GM21423 (cell line): ENCODE results near the gene NHERF2.

Source experiments
- ATAC-seq: cut with Tn5 transposase; IDR thresholded peaks from one replicate; pipeline ENCODE4 v1.9.1; 2021; ENCODE audit warnings: mild to moderate bottlenecking, moderate library complexity; ENCODE audit not compliant: unreplicated experiment

Gene NHERF2

DNA sequence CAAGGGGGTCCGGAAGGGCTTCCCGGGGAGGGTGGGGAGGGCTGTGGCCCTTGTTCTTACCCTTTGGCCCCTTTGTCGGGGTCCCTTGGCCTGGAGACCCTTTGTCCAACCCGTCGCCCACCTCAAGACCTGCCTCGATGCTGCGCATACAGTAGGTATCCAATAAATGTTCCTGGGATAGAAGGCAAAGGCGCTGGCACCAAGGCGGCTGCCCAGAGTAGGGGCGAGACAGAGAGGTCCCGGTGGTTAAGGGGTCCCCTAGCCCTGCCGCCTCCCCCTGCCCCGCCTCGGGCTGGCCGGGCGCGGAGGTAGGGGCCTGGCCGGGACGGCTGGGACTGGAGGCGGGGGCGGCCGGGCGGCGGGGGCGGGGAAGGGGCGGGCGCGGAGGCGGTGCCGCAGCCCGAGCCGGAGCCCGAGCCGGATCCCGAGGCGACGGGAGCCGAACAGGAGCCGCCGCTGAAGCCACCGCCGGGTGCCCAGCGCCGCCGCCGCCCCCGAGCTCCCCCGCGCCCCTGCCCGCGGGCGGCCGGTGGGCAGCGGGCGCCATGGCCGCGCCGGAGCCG is at the start of gene NHERF2:
Gene NHERF2 (plus strand): TSS at position 442 of the 563 bp plus-strand sequence. CDS start 104 bp downstream, at position 546.
- no peak for ATAC-seq

DNA sequence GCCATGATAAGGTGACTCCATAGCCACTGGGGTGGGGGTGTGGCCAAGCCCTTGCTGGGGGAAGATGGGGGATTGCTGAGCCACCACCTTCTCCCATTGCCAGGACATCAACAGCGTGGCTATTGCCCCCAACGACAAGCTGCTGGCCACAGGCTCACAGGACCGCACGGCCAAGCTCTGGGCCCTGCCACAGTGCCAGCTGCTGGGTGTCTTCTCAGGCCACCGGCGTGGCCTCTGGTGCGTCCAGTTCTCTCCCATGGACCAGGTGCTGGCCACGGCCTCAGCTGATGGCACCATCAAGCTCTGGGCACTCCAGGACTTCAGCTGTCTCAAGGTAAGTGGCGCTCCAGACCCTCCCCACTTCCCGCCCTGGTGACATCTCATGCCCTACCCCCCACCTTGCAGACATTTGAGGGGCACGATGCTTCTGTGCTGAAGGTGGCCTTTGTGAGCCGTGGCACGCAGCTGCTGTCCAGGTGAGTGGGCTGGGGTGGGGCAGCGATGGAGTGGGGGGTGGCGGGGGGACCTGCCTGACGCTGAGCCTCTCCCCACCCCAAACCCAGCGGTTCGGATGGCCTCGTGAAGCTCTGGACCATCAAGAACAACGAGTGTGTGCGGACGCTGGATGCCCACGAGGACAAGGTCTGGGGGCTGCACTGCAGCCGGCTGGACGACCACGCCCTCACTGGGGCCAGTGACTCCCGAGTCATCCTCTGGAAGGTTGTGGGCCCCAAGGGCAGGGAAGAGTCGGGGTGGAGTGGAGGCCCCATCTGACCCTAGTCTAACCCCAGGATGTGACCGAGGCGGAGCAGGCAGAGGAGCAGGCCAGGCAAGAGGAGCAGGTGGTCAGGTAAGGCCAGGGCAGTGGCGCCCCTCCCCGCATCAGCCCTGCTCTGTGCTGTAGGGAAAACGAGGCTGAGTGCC is 49.5 kb upstream of the NHERF2 start:
- ATAC-seq, result no peak

DNA sequence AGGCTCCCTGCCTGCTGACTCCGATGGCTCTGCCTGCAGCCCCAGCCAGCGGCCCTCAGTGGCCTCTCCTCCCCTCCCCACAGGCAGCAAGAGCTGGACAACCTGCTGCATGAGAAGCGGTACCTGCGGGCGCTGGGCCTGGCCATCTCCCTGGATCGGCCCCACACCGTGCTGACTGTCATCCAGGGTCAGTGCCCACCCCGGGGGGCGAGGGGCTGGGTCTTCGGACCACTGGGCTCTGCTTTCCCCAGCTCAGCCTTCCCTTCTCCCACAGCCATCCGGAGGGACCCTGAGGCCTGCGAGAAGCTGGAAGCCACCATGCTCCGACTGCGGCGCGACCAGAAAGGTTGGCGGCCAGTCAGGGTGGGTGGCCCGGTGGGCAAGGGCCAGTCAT is 48.8 kb upstream of the NHERF2 start:
- ATAC-seq, result no peak

DNA sequence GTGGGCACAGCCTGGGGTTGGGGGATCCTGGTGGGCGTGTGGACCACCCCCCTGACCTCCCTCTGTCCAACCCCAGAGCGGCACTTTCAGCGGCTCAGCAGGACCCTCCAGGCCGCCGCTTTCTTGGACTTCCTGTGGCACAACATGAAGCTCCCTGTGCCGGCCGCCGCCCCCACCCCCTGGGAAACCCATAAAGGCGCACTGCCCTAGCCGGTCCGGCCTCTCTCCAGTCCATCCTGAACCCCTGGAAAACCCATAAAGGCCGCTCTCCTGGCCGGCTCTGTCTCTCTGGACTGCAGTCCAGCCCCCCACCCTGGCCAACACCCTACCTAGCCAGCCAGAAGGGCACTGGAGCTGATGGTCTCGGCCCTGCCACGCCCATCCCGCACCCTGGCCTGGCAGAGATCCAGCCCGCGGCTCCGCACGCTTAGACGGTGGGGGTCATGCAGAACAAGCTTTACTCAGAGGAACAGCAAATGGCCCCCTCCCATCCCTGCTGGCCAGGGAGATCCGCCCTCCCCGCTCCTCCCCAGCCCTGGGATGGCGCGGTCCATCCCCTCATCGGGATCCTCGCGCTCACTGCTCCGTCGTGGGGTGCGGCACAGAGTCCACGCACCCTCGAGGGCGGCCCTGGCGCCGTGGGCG is 48.1 kb upstream of the NHERF2 start:
- ATAC-seq, result no peak

DNA sequence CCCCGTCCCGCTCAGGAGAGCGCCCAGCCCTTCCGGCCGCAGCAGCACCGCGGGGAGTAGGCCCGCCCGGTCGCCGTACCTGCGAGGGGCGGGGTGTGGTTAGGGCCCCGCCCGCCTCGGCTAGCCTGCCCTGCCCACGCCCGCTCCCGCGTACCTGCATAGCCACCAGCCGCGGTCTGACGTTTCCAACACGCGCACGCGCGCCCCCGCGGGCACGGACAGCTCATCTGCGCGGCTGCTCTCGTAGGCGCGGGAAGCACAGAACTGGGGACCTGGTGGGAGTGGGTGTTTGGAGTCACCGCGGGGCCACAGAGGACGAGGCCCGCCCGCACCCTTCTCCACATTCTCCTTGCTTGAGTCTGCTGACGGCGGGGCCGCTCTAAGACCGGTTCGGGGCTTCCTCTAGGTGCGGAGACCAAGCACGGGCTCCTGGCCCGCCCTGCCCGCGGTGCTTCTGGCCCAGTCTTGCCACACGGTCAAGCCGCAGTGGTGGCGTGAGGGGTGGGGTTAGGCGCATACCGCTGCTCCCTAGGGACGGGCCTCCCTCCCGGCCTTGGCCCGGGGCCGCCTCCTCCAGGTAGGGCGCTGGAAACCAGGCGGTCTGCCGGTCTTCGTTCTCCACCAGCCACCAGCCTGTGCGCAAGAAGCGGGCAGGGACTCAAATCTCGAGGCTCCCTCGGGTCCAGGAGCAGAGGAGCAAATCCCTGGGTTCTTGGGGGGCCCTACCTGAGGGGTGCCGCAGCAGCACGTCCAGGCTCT is 47.3 kb upstream of the NHERF2 start:
- ATAC-seq, result no peak

DNA sequence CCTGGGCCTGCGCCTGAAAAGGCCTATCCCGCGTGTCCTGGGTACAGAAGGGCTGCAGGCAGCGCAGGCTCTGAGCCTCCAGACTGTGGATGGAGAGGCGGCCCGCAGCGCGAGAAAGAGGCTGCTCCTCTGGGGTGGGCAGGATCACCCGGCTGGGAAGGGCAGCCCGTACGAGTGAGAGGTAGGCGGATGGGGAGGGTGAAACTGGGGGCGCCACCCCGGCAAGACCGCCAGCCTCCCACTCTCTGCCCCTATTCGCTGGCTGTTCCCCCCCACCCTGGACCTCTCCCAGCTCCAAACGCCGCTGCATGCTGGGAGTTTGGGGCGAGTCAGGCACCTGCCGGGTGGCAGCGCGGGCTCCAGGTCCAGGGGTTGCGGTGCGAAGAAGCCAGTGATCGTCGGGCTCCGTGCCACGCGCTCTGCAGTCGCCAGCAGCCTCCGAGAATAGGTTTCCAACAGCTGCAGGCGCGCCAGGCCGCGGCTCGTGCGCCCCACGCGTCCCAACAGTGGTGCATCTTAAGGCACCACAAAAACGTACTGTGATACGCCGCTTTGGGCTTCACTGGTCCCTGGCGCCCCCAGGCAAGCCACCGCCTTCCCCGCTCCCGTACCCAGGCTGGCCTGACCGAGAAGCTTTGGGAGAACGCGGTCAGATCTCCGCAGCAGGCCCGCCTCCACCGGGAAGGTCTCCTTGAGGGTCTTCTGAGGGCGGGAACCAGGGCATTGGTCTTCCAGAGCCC is 46.5 kb upstream of the NHERF2 start:
- no peak for ATAC-seq

DNA sequence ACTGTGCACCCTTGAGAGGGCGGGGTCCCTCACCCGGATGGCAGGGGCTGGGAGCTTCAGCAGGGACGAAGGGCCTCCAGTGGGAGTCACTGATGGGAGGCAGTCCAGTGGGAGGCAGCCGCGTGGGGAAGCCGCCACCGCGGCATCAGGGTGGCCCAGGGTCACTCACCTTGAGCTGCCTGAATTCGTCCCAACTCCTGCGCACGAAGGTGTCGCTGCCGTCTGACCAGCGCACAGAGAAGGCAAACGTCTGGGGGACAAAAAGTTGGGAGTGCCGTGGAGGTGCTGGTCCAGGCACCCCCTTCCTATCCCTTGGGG is 46.0 kb upstream of the NHERF2 start:
- ATAC-seq, result no peak

DNA sequence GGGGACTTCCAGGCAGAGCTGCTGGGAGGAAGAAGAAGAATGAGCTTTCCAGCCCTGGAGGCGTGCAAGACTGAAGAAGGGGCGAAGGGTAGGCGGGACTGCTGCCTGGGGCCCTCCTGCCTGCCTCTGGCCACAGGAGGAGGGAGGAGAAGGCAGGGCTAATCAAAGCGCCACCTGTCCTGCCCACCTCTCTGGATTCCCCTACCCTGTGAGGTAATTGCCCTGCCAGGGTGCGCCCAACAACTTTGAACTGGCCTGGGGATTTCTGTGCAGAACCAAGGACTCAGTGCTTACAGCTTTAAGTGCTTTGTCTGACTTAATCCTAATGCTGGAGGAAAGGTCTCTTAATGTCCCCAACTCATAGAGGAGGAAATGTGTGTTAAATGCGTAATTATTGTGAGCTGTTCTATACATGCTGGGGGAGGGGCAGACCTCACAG is 45.3 kb upstream of the NHERF2 start, which contains the start of gene NOXO1:
Gene NOXO1 (minus strand): TSS at position 72 of the 439 bp plus-strand sequence. CDS start 290 bp downstream, outside the sequence.
- no peak for ATAC-seq

DNA sequence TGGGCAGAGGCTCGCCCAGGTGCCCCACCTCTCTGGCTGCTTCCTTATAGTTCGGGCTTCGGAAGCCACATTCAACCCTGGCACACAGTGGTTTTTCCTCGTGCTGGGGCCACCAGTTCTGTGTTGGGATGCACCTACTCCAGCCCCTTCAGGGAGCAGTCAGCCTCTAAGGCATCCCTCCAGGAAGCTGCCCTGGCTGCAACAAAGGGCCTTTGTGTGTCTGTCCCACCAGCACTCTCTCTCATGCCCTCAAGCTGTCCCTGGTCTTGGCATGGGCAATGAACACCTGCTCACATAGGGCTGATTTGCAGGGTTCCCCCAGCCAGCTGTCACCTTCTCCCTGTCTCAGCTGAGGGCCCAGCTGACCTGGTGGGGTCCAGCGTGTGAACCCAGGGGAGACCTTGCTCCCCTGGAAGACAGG is 44.7 kb upstream of the NHERF2 start:
- ATAC-seq, result no peak

DNA sequence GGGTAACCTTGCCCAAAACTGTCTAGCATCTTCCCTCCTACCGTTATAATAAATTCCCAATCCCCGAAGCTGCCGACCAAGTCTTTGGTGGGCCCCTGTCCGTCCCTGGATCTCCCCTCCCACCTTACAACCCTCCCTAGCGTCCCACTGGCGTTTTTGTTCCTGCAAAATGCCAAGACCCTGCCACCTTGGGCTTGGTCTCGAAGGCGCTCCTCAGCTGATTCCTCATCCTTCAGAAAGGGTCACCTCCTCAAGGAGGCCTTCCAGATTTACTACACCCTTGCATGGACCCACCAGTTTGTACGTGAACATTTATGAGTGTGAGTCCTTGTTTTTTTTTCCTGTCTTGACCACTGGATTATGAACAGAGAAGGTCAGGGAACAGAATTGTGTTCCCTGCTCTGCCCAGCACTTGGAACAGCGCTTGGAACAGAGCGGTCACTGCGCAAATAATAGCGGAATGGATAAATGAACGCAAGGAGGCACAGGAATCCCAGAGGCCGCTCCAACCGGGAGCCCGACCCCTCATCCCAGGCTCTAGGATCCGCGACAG is 43.6 kb upstream of the NHERF2 start:
- ATAC-seq, result no peak

DNA sequence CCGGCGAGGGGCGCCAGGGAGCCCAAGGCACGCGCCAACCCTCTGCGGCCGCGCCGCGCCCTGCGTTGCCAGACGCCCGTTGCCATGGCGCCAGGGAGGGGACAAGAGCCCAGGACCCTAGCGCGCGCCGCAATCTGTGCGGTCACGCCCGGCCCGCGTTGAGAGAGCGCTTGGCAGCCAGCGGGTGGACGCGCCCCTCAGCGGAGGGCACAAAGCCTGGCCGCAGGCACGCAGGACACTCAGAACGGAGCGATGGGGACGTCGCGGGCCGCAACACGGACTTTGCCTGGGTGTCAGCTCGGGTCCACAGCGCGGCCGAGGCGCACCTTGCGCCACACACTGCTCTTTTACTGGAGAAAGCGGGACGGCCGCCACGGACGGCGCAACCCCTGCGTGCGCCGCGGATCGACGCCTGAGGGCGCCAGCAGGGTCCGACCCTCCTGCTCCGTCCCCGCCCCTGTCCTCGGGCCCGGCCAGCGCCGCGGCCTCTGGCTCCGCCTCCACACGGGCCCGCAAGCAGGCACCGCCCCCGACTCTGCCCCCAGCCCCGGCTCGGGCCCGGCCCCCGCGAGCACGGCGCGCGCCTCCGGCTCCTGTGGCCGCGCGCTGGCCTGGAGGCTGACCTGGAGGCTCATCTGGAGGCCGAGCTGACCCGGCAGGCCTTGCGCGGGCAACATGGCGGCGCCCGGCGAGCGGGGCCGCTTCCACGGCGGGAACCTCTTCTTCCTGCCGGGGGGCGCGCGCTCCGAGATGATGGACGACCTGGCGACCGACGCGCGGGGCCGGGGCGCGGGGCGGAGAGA is 43.0 kb upstream of the NHERF2 start, which contains the start of gene GFER:
Gene GFER (plus strand): TSS at position 650 of the 803 bp plus-strand sequence. CDS start 26 bp downstream, at position 676.
- ATAC-seq, result peak; percentile 73

DNA sequence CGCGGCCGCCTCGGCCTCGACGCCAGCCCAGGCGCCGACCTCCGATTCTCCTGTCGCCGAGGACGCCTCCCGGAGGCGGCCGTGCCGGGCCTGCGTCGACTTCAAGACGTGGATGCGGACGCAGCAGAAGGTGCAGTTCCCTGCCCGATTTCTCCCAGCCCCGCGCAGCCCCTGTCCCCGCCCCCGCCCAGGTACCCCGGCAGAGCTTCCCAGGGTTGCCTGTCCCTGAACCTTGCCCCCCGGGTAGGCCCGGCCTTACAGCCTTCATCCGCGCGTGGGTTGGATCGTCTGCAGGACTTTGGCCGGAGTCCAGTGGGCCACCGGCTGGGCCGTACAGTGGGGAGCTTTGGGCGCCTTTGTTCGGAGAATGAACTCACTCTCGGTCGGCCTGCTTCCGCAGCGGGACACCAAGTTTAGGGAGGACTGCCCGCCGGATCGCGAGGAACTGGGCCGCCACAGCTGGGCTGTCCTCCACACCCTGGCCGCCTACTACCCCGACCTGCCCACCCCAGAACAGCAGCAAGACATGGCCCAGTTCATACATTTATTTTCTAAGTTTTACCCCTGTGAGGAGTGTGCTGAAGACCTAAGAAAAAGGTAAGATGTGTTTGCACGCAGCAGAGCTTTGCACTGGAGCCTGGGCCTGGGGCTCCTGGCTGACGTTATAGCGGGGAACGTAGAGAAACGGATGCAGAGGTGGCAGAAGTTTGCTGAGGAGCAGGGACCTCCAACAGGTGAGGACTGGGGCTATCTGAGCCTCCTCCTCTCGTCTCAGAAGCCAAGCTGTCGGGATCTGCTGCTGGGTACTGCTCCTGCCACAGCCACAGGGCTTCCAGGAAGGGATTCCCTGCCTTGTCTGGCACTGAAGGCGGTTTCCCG is 42.1 kb upstream of the NHERF2 start:
- no peak for ATAC-seq

DNA sequence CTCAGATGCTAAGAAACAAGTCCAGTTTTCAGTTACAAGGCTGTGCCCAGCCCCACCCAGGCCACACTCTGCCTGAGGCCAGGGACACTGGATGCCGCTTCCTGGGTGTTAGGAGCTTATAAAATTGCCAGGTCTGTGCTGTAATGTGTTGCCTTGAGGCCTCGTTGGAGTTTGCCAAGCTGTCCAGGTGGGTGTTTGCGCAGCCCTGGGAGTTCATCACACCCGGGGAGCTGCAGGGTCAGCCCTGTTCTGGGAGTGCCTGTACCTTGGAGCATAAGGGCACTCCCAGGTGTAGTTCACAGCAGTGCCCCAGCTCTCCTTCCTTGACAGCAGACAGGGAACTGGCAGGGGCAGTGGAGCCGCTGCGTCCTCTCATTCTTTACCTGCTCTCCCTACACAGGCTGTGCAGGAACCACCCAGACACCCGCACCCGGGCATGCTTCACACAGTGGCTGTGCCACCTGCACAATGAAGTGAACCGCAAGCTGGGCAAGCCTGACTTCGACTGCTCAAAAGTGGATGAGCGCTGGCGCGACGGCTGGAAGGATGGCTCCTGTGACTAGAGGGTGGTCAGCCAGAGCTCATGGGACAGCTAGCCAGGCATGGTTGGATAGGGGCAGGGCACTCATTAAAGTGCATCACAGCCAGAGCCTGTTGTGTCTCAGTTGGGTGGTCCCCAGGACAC is 41.1 kb upstream of the NHERF2 start:
- no peak for ATAC-seq

DNA sequence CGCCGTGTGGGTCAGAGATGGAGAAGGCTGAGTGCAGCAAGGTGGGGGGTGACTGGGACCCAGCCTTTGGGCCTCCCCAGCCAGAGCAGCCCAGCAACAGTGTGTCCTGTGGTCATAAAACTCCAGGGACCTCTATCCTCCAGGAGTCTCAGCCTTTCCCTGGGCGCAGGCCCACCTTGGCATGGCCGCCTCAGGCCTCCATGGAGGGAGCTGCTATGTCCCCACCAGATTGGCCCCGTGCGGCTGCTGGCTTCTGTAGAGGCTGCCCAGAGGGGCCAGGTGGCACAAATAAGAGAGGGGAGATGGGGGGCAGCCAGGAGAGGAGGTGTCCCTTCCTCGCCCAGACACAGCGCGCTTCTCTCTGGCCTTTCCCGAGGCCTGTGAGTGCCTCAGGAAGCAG is 39.5 kb upstream of the NHERF2 start:
- no peak for ATAC-seq

DNA sequence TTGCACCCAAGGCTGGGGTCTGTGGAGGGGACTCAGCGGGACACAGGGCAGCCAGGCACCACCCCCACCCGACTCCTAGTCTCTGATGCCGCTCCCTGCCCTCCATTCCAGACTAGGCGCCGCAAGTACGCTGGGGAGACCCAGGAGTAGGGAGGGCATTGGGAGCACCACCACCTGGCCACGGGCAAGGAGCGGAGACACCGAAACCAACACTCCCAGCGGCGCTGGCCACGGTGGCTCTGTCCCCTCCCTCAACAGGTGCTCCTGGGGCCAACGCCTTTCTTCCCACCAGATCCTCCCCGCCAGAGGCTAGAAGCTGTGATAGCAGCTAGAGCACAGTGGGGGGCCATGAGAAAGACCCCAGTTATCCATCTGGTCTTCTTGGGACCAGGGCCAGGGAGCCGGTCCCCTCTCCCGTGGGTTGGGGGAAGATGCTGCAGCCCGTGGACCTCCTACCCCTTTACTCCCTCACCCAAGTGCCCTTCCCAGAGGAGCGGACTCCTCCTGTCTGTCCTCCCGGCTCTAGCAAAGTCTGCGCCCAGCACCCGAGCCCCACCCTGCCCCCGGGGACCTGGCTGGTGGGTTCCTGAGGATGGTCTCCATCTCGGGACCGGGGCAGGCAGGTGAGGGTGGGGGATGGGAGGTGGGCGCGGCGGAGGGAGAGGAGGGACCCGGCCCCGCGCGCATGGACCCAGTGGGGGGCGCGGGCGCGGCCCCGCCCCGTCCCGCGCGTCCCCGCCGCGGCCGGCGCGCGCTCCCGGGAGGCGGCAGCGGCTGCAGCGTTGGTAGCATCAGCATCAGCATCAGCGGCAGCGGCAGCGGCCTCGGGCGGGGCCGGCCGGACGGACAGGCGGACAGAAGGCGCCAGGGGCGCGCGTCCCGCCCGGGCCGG is 37.2 kb upstream of the NHERF2 start, which contains the start of gene SYNGR3:
Gene SYNGR3 (plus strand): TSS at position 762 of the 892 bp plus-strand sequence. CDS start 133 bp downstream, outside the sequence.
- no peak for ATAC-seq

DNA sequence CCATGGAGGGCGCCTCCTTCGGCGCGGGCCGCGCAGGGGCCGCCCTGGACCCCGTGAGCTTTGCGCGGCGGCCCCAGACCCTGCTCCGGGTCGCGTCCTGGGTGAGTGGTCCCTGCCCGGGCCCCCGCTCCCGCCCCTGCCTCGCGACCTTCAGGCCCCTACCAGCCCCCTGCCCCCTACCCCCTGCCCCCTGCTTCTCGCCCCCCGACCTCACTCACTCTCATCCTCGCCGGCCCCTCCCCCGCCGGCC is 36.7 kb upstream of the NHERF2 start:
- ATAC-seq, result no peak
